IMR-90 (cell line): ENCODE measurements around the gene BCAR1. TPM values are rescaled to one million over a fixed set of nuclear protein-coding genes. Genes with fewer than 3 reads are reported as not detected.

Source experiments
- ATAC-seq: fragments of 200-7000 bp; cut with Tn5 transposase; 2 replicates; pipeline ENCODE4 v1.9.1; 2020; ENCODE audit warnings: low read depth, mild to moderate bottlenecking, moderate library complexity
- BruUV-seq: library from RNA; stranded (reverse); fragments of 400-500 nt; replicated peaks from 2 replicates; lab custom pipeline; 2021; lab: Mats Ljungman, UMichigan
- CTCF ChIA-PET: fragments of 300-600 bp; formaldehyde crosslinking; extraction: SDS; loops from one replicate; lab custom pipeline; 2021; ENCODE audit warnings: antibody characterized with exemption; lab: Yijun Ruan, JAX
- POLR2A ChIA-PET: fragments of 300-600 bp; sonication (Branson Sonifier 250); formaldehyde crosslinking; loops from one replicate; lab custom pipeline; 2022; ENCODE audit warnings: antibody characterized with exemption; ENCODE audit not compliant: unreplicated experiment; lab: Charles Lee
- DNase-seq: peaks from one replicate; pipeline ENCODE4 v3.0.0; 2013
- H2AFZ ChIP-seq: replicated peaks from 2 replicates; pipeline ENCODE3; 2013; ENCODE audit warnings: low read length, mild to moderate bottlenecking; ENCODE audit not compliant: poor library complexity
- H2AK5ac ChIP-seq: 2 replicates; pipeline ENCODE4 v1.6.1; 2013; ENCODE audit warnings: low read depth, low read length, inconsistent platforms
- H2AK9ac ChIP-seq: replicated peaks from 2 replicates; pipeline ENCODE3; 2013; ENCODE audit warnings: mild to moderate bottlenecking, low read depth, low read length, moderate library complexity; ENCODE audit not compliant: poor library complexity
- H2BK120ac ChIP-seq: 2 replicates; pipeline ENCODE4 v1.6.1; 2013; ENCODE audit warnings: low read depth, low read length, inconsistent platforms
- H2BK15ac ChIP-seq: 3 replicates; pipeline ENCODE4 v1.6.1; 2013; ENCODE audit warnings: low read depth, low read length, inconsistent platforms
- H2BK20ac ChIP-seq: 2 replicates; pipeline ENCODE4 v1.6.1; 2013; ENCODE audit warnings: low read depth, mild to moderate bottlenecking, inconsistent platforms, low read length, moderate library complexity
- H2BK5ac ChIP-seq: 2 replicates; pipeline ENCODE4 v1.6.1; 2013; ENCODE audit warnings: mild to moderate bottlenecking, low read depth, low read length, inconsistent platforms; ENCODE audit not compliant: poor library complexity, severe bottlenecking
- H3K14ac ChIP-seq: replicated peaks from 2 replicates; pipeline ENCODE4 v1.6.1; 2013; ENCODE audit warnings: low read depth, low read length, inconsistent platforms
- H3K18ac ChIP-seq: 2 replicates; pipeline ENCODE4 v1.6.1; 2013; ENCODE audit warnings: low read depth, low read length, control low read depth
- H3K23ac ChIP-seq: 2 replicates; pipeline ENCODE4 v1.6.1; 2013; ENCODE audit warnings: low read depth, low read length, inconsistent platforms
- H3K27ac ChIP-seq: 2 replicates; pipeline ENCODE4 v1.5.1; 2013; ENCODE audit warnings: mild to moderate bottlenecking, control low read depth, low read length; ENCODE audit not compliant: insufficient read depth
- H3K27me3 ChIP-seq: 2 replicates; pipeline ENCODE4 v1.6.1; 2013; ENCODE audit warnings: low read length; ENCODE audit not compliant: control insufficient read depth, insufficient read depth
- H3K36me3 ChIP-seq: 2 replicates; pipeline ENCODE4 v1.6.1; 2013; ENCODE audit warnings: low read length, mixed read lengths; ENCODE audit not compliant: control insufficient read depth, insufficient read depth
- H3K4ac ChIP-seq: 2 replicates; pipeline ENCODE4 v1.6.1; 2013; ENCODE audit warnings: low read depth, low read length, inconsistent platforms
- H3K4me1 ChIP-seq: 2 replicates; pipeline ENCODE4 v1.6.1; 2013; ENCODE audit warnings: low read length, mixed read lengths; ENCODE audit not compliant: control insufficient read depth, insufficient read depth
- H3K4me2 ChIP-seq: 2 replicates; pipeline ENCODE4 v1.6.1; 2013; ENCODE audit warnings: low read depth, mild to moderate bottlenecking, control low read depth, low read length, moderate library complexity
- H3K4me3 ChIP-seq: 2 replicates; pipeline ENCODE4 v1.5.1; 2013; ENCODE audit warnings: low read depth, mild to moderate bottlenecking, control low read depth, low read length, moderate library complexity; ENCODE audit not compliant: insufficient read depth
- H3K56ac ChIP-seq: 2 replicates; pipeline ENCODE4 v1.6.1; 2013; ENCODE audit warnings: low read length, inconsistent platforms; ENCODE audit not compliant: insufficient read depth; ENCODE audit errors: extremely low read depth
- H3K79me1 ChIP-seq, 2 experiments: 2 replicates each; pipeline ENCODE4 v1.6.1; 2013; ENCODE audit warnings: low read length in 2 of 2, inconsistent platforms in 1 of 2, low read depth in 1 of 2
- H3K9ac ChIP-seq: 2 replicates; pipeline ENCODE4 v1.6.1; 2013; ENCODE audit warnings: low read depth, low read length, control low read depth
- H3K9me1 ChIP-seq: 2 replicates; pipeline ENCODE4 v1.6.1; 2013; ENCODE audit warnings: low read length, inconsistent platforms; ENCODE audit not compliant: insufficient read depth
- H3K9me3 ChIP-seq: 2 replicates; pipeline ENCODE4 v1.6.1; 2013; ENCODE audit warnings: low read length; ENCODE audit not compliant: control insufficient read depth, insufficient read depth
- H4K20me1 ChIP-seq: 2 replicates; pipeline ENCODE4 v1.6.1; 2013; ENCODE audit warnings: low read length, inconsistent platforms; ENCODE audit not compliant: insufficient read depth
- H4K5ac ChIP-seq: 2 replicates; pipeline ENCODE4 v1.6.1; 2013; ENCODE audit warnings: mild to moderate bottlenecking, low read depth, low read length, control low read depth
- H4K8ac ChIP-seq, 2 experiments: 2 replicates each; pipeline ENCODE4 v1.6.1; 2013; ENCODE audit warnings: low read depth in 2 of 2, low read length in 2 of 2, control low read depth in 1 of 2, inconsistent platforms in 1 of 2
- H4K91ac ChIP-seq: 2 replicates; pipeline ENCODE4 v1.6.1; 2013; ENCODE audit warnings: low read depth, low read length, inconsistent platforms; ENCODE audit not compliant: insufficient read depth
- BHLHE40 ChIP-seq: fragments of 150-350 bp; IDR thresholded peaks from 2 replicates; pipeline ENCODE4 v1.6.1; 2016; ENCODE audit warnings: mild to moderate bottlenecking, low read depth, low read length
- CEBPB ChIP-seq: IDR thresholded peaks from 2 replicates; pipeline ENCODE4 v1.6.1; 2012; ENCODE audit warnings: low read depth, low read length, improper control_type of control experiment
- ELK1 ChIP-seq: fragments of 150-350 bp; IDR thresholded peaks from 2 replicates; pipeline ENCODE4 v1.6.1; 2016; ENCODE audit warnings: low read depth, mild to moderate bottlenecking, low read length, moderate library complexity, borderline replicate concordance
- MAFK ChIP-seq: IDR thresholded peaks from 2 replicates; pipeline ENCODE4 v1.6.1; 2012; ENCODE audit warnings: low read depth, low read length, improper control_type of control experiment
- MXI1 ChIP-seq: IDR thresholded peaks from 2 replicates; pipeline ENCODE4 v1.6.1; 2012; ENCODE audit warnings: low read depth, mild to moderate bottlenecking, low read length, moderate library complexity, borderline replicate concordance
- RAD21 ChIP-seq: IDR thresholded peaks from 2 replicates; pipeline ENCODE4 v1.6.1; 2012; ENCODE audit warnings: low read length, improper control_type of control experiment
- RCOR1 ChIP-seq: IDR thresholded peaks from 2 replicates; pipeline ENCODE4 v1.6.1; 2012; ENCODE audit warnings: mild to moderate bottlenecking, low read length, improper control_type of control experiment; ENCODE audit not compliant: insufficient replicate concordance
- RFX5 ChIP-seq: IDR thresholded peaks from 2 replicates; pipeline ENCODE4 v1.8.0; 2012; ENCODE audit warnings: low read depth, mild to moderate bottlenecking, low read length, moderate library complexity
- USF2 ChIP-seq: fragments of 150-350 bp; IDR thresholded peaks from 2 replicates; pipeline ENCODE4 v1.6.1; 2017; ENCODE audit warnings: mild to moderate bottlenecking, antibody characterized with exemption, low read length, low read depth
- WGBS, 2 experiments: methylation state at CpG; one replicate each; pipeline versions ENCODE4 v1.1.5 to v1.1.7; 2013; ENCODE audit warnings: missing lambda C conversion rate in 2 of 2; ENCODE audit not compliant: insufficient read length in 1 of 2; ENCODE audit errors: extremely low coverage in 2 of 2; 5-methylcytosine and 5-hydroxymethylcytosine counted together
- dilution Hi-C: fragments of 300-500 bp; cut with HindIII; formaldehyde crosslinking; loops from one replicate; pipeline ENCODE4 v1.14.3; 2018; ENCODE audit warnings: low sequenced_read_pairs; ENCODE audit not compliant: unreplicated experiment
- in situ Hi-C: fragments of 300-500 bp; cut with MboI; formaldehyde crosslinking; loops from 3 replicates; pipeline ENCODE4 v1.14.3; 2019; ENCODE audit warnings: low sequenced_read_pairs, inconsistent platforms, mixed read lengths
- intact Hi-C: fragments of 100-400 bp; cut with micrococcal nuclease; formaldehyde crosslinking; loops from 2 replicates; pipeline ENCODE4 v1.10.0; 2022
- polyA plus RNA-seq, 3 experiments: library from polyadenylated mRNA; depleted of rRNA; stranded (reverse); fragments of >200 nt; gene quantifications; 2 replicates each; pipeline ENCODE4 v1.2.3, GENCODE V29; 2012; ENCODE audit warnings: low replicate concordance in 1 of 3
- total RNA-seq: library from RNA; depleted of rRNA; stranded (reverse); fragments of >200 nt; gene quantifications from 2 replicates; pipeline ENCODE4 v1.2.3, GENCODE V29; 2012

BCAR1 gene
- total and polyA plus RNA-seq, 2 of the 4 experiments (the other 2 are of a cell fraction): 18.1 to 99.4 TPM

- peak; percentile 27 for ATAC-seq
- H3K27ac ChIP-seq: peak overlapping the region; percentile 98
- no peak overlapping the region for H3K4me3 ChIP-seq
- H3K18ac ChIP-seq: peak overlapping the region; percentile 70
- peak; percentile 88 for DNase-seq
- no peaks in the 10 kb centered on the region for H3K27me3 ChIP-seq
- H3K14ac ChIP-seq: peak overlapping the region; percentile 70
- no peak for TF ChIP-seq ELK1
- peak; percentile 22; the same call in 1 of the 2 replicates for TF ChIP-seq CEBPB
- no peak for TF ChIP-seq USF2
- TF ChIP-seq BHLHE40: peak; percentile 48; the same call in 1 of the 2 replicates
- no peak for TF ChIP-seq RCOR1
- TF ChIP-seq RAD21: no peak
- TF ChIP-seq MAFK: no peak
- peak; percentile 22; the same call in 1 of the 2 replicates for TF ChIP-seq MXI1
- no peak for TF ChIP-seq RFX5
- BruUV-seq: no TSS peak
- H4K20me1 ChIP-seq: peaks cover 81% of the 10 kb centered on the region
- peak overlapping the region; percentile 98 for H3K4ac ChIP-seq
- CTCF ChIA-PET: interaction anchor here (0.5 kb wide), 1 partner anchor 664 kb away, joined by 3 read pairs; no protein-coding TSS in a partner anchor
- peak overlapping the region; percentile 74 for H2BK5ac ChIP-seq
- no peaks in the 10 kb centered on the region for H3K9me3 ChIP-seq
- H3K9ac ChIP-seq: peak overlapping the region; percentile 62
- peaks cover 71% of the 10 kb centered on the region for H3K4me1 ChIP-seq
- intact Hi-C loops: loop anchor here (5.0 kb wide), 1 partner anchor 128 kb away; no protein-coding TSS in a partner anchor
- 0 out of 2 replicates have a peak, but pooled peaks cover 5% of the 10 kb centered on the region for H3K36me3 ChIP-seq
- in situ Hi-C loops: no loop called here
- peak overlapping the region; percentile 53; the same call in 1 of the 2 replicates for H4K5ac ChIP-seq
- peak overlapping the region; percentile 95 for H2AK5ac ChIP-seq
- peak overlapping the region; percentile 31 for H3K4me2 ChIP-seq
- POLR2A ChIA-PET: no interaction called here
- H2BK120ac ChIP-seq: peak overlapping the region; percentile 85
- peak overlapping the region; percentile 78 for H2BK20ac ChIP-seq
- peak overlapping the region; percentile 38 to 92; a peak in 3 of 4 replicates for H4K8ac ChIP-seq
- H3K79me1 ChIP-seq: peaks cover 0 to 70% of the 10 kb centered on the region in 2 experiments; a peak in 3 of 4 replicates
- 25% methylated on average over 1 of the region's 5 CpGs; no CpG with 5 or more reads in 1 of the 2 experiments for WGBS, 2 experiments
- H4K91ac ChIP-seq: peak overlapping the region; percentile 89
- peak overlapping the region; percentile 46; the same call in 1 of the 3 replicates for H2BK15ac ChIP-seq
- dilution Hi-C loops: no loop called here
- peak overlapping the region; percentile 91 for H2AK9ac ChIP-seq
- H2AFZ ChIP-seq: peak overlapping the region; percentile 24
- H3K9me1 ChIP-seq: peaks cover 35% of the 10 kb centered on the region
- peak overlapping the region; percentile 85 for H3K23ac ChIP-seq
- peak overlapping the region; percentile 22; the same call in 1 of the 2 replicates for H3K56ac ChIP-seq
Observed at GRCh38 chr16:75254359-75254837, 3.0 kb upstream of the BCAR1 start.
